ENCODE data around the gene RMDN3. TPM values are rescaled to one million over a fixed set of nuclear protein-coding genes. Genes with fewer than 3 reads are reported as not detected.

The RMDN3 gene
- total and polyA plus RNA-seq, 2 of the 13 experiments (the other 11 are each of a cell fraction or from before 2014, with no cell fraction given) = 16.8 to 19.5 TPM

DNA sequence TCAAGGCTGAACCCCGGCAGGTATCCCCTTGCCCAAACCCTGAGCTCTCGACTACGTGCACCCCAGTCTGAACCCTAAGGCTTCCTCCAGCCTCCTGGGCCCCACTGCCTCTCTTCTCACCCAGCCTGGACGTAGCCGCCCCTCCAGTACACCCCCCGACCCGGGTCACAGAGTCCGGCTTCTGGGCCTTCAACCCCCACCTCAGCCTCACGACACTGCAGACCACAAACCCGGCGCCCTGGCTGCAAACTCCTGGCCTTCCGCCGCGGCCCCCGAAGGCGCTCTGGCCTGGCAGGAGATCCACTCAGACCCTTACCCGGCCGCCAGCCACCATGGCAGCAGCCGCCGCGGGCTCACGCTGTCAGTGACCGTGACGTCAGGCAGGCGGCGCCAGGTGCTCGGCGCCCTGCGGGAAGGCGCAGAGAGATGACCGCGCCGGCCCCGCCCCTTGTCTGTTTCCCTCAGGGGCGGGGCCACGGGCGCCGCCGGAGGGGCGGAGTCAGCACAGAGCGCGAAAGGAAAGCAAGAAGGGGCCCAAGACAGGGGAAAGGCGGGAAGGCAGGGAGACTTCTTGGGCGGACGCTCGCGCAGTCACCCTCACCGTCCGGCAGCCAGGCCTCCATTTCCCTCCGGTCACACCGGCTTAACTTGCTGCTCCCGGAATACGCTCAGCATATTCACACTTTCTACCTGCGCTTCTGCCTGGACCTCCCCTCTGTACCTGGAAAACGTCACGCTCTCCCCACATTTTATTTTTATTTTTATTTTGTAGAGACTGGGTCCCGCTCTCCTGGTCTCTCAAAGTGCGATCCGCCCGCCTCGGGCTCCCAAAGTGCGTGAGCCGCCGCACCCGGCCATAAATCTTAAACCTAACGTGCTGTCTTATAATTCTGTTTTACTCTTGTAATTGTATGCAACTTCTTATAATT lies at the start of gene RMDN3 (continued):
- TF ChIP-seq, protein P1, sequence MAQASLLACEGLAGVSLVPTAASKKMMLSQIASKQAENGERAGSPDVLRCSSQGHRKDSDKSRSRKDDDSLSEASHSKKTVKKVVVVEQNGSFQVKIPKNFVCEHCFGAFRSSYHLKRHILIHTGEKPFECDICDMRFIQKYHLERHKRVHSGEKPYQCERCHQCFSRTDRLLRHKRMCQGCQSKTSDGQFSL (CRISPR knock-in tag; IDR thresholded peaks at IDR 0.05) = peak; percentile 23; the same call in 1 of the 2 replicates
- TF ChIP-seq ZSCAN25 (CRISPR knock-in tag; IDR thresholded peaks at IDR 0.05) (no peak), MIER2 (CRISPR knock-in tag; IDR thresholded peaks at IDR 0.05) (no peak), KMT2A (CRISPR knock-in tag; IDR thresholded peaks at IDR 0.05) (peak; percentile 79), BRCA1 (CRISPR knock-in tag; IDR thresholded peaks at IDR 0.05) (no peak), ZNF605 (CRISPR knock-in tag; IDR thresholded peaks at IDR 0.05) (no peak), PTBP1 (IDR thresholded peaks at IDR 0.05; ENCODE audit: low read depth, low read length, poor library complexity, severe bottlenecking) (no peak), ELF3 (CRISPR knock-in tag; IDR thresholded peaks at IDR 0.05) (0 out of 2 replicates have a peak, but pooled peaks have one; percentile 19), IRF2 (CRISPR knock-in tag; IDR thresholded peaks at IDR 0.05) (peak; percentile 69; the same call in 1 of the 2 replicates), ZNF484 (CRISPR knock-in tag; IDR thresholded peaks at IDR 0.05; ENCODE audit: borderline replicate concordance, low read depth) (no peak), ZSCAN21 (CRISPR knock-in tag; IDR thresholded peaks at IDR 0.05; ENCODE audit: borderline replicate concordance) (no peak; the same call in 1 of the 2 replicates), GMEB2 (CRISPR knock-in tag; IDR thresholded peaks at IDR 0.05; ENCODE audit: low read depth) (peak; percentile 69), ZNF891 (CRISPR knock-in tag; IDR thresholded peaks at IDR 0.05) (0 out of 2 replicates have a peak, but pooled peaks have one; percentile 21), ZNF17 (CRISPR knock-in tag; IDR thresholded peaks at IDR 0.05) (0 out of 2 replicates have a peak, but pooled peaks have one; percentile 74), SIN3B (IDR thresholded peaks at IDR 0.05; ENCODE audit: low read length) (peak; percentile 81)
- TF ChIP-seq, protein P2, sequence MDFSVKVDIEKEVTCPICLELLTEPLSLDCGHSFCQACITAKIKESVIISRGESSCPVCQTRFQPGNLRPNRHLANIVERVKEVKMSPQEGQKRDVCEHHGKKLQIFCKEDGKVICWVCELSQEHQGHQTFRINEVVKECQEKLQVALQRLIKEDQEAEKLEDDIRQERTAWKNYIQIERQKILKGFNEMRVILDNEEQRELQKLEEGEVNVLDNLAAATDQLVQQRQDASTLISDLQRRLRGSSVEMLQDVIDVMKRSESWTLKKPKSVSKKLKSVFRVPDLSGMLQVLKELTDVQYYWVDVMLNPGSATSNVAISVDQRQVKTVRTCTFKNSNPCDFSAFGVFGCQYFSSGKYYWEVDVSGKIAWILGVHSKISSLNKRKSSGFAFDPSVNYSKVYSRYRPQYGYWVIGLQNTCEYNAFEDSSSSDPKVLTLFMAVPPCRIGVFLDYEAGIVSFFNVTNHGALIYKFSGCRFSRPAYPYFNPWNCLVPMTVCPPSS (IDR thresholded peaks at IDR 0.05) = no peak
- TF ChIP-seq, protein P3, sequence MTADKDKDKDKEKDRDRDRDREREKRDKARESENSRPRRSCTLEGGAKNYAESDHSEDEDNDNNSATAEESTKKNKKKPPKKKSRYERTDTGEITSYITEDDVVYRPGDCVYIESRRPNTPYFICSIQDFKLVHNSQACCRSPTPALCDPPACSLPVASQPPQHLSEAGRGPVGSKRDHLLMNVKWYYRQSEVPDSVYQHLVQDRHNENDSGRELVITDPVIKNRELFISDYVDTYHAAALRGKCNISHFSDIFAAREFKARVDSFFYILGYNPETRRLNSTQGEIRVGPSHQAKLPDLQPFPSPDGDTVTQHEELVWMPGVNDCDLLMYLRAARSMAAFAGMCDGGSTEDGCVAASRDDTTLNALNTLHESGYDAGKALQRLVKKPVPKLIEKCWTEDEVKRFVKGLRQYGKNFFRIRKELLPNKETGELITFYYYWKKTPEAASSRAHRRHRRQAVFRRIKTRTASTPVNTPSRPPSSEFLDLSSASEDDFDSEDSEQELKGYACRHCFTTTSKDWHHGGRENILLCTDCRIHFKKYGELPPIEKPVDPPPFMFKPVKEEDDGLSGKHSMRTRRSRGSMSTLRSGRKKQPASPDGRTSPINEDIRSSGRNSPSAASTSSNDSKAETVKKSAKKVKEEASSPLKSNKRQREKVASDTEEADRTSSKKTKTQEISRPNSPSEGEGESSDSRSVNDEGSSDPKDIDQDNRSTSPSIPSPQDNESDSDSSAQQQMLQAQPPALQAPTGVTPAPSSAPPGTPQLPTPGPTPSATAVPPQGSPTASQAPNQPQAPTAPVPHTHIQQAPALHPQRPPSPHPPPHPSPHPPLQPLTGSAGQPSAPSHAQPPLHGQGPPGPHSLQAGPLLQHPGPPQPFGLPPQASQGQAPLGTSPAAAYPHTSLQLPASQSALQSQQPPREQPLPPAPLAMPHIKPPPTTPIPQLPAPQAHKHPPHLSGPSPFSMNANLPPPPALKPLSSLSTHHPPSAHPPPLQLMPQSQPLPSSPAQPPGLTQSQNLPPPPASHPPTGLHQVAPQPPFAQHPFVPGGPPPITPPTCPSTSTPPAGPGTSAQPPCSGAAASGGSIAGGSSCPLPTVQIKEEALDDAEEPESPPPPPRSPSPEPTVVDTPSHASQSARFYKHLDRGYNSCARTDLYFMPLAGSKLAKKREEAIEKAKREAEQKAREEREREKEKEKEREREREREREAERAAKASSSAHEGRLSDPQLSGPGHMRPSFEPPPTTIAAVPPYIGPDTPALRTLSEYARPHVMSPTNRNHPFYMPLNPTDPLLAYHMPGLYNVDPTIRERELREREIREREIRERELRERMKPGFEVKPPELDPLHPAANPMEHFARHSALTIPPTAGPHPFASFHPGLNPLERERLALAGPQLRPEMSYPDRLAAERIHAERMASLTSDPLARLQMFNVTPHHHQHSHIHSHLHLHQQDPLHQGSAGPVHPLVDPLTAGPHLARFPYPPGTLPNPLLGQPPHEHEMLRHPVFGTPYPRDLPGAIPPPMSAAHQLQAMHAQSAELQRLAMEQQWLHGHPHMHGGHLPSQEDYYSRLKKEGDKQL (CRISPR knock-in tag; IDR thresholded peaks at IDR 0.05; ENCODE audit: low read depth) = no peak
- TF ChIP-seq, protein P4, sequence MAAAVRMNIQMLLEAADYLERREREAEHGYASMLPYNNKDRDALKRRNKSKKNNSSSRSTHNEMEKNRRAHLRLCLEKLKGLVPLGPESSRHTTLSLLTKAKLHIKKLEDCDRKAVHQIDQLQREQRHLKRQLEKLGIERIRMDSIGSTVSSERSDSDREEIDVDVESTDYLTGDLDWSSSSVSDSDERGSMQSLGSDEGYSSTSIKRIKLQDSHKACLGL (CRISPR knock-in tag; IDR thresholded peaks at IDR 0.05) = peak; percentile 54; the same call in 1 of the 2 replicates

Data from HepG2 (cell line).